Measurements from ENCODE around the gene CDKN2B. TPM values are rescaled to one million over a fixed set of nuclear protein-coding genes. Genes with fewer than 3 reads are reported as not detected.

Gene CDKN2B
- total RNA-seq, 4 donors from 2014 or later = 4.5 to 25.1 (median 15.6) TPM

DNA sequence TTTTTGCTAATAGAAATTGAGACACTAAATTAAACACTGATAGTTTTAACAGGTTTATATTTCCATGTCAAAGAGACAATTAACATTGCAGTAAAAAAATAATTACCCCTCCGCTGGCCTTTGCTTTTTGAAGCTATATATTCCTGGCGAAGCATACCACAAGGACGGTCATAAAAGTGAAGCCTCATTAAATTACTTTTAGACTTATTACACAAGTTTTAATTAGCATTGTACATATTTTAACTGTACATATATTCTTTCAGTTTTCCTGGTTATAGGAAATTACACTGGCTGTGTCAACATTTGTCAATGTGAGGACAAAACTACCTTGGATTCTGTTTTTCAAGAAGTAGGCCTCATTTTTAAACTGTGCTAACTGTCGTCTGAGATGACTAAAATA lies 16.1 kb downstream of the CDKN2B start:
- H3K4me3 ChIP-seq = no peak overlapping the region
- TF ChIP-seq, protein P1, sequence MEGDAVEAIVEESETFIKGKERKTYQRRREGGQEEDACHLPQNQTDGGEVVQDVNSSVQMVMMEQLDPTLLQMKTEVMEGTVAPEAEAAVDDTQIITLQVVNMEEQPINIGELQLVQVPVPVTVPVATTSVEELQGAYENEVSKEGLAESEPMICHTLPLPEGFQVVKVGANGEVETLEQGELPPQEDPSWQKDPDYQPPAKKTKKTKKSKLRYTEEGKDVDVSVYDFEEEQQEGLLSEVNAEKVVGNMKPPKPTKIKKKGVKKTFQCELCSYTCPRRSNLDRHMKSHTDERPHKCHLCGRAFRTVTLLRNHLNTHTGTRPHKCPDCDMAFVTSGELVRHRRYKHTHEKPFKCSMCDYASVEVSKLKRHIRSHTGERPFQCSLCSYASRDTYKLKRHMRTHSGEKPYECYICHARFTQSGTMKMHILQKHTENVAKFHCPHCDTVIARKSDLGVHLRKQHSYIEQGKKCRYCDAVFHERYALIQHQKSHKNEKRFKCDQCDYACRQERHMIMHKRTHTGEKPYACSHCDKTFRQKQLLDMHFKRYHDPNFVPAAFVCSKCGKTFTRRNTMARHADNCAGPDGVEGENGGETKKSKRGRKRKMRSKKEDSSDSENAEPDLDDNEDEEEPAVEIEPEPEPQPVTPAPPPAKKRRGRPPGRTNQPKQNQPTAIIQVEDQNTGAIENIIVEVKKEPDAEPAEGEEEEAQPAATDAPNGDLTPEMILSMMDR (IDR thresholded peaks at IDR 0.05 in 4 of 5, conservative IDR thresholded peaks at IDR 0.05 in 1 of 5) = peak in 1 of 5 experiments; percentile 3
- no peak for TF ChIP-seq POLR2A (IDR thresholded peaks at IDR 0.05)
- H3K27me3 ChIP-seq = peaks cover 29 to 50% (median 48%) of the 10 kb centered on the region in 3 donors
- in situ Hi-C loops (cut with MboI; ENCODE audit: low sequenced_read_pairs in 4 of 4) = loop anchor here in 2 of 4 donors (25.0 kb wide), 1 partner anchor 656 kb away; the partner anchor contains the start of gene KLHL9 (in 2 of the 2)
- DNase-seq = no peak
- intact Hi-C loops (cut with DNase I; ENCODE audit: low total_unique reads) = loop anchor here (2.0 to 5.0 kb wide), 2 partner anchors 18 to 181 kb away; no protein-coding TSS in a partner anchor
- H3K27ac ChIP-seq = no peak overlapping the region
- H3K4me1 ChIP-seq = peaks cover 4 to 5% of the 10 kb centered on the region in 2 donors
- H3K9me3 ChIP-seq = no peaks in the 10 kb centered on the region
- no peaks in the 10 kb centered on the region for H3K36me3 ChIP-seq
- no peak for ATAC-seq

- Histone ChIP-seq H3K9me3 (no peaks in the 10 kb centered on the region), H3K4me3 (no peak overlapping the region), H3K27ac (no peak overlapping the region), H3K4me1 (peaks cover 4 to 5% of the 10 kb centered on the region in 2 donors), H3K27me3 (peaks cover 39 to 65% (median 61%) of the 10 kb centered on the region in 3 donors), H3K36me3 (no peaks in the 10 kb centered on the region)
- in situ Hi-C loops (cut with MboI; ENCODE audit: low sequenced_read_pairs in 4 of 4) (loop anchor here in 2 of 4 donors (25.0 kb wide), 1 partner anchor 654 kb away; the partner anchor contains the start of gene KLHL9 (in 2 of the 2)), intact Hi-C loops (cut with DNase I; ENCODE audit: low total_unique reads) (loop anchor here (5.0 kb wide), 1 partner anchor 179 kb away; no protein-coding TSS in a partner anchor)
- TF ChIP-seq, protein P1 (IDR thresholded peaks at IDR 0.05 in 4 of 5, conservative IDR thresholded peaks at IDR 0.05 in 1 of 5) = no peak
- no peak for TF ChIP-seq POLR2A (IDR thresholded peaks at IDR 0.05)
- ATAC-seq (no peak), DNase-seq (no peak)
Measured at GRCh38 chr9:21991072-21991959, 17.8 kb downstream of the CDKN2B start.

DNA sequence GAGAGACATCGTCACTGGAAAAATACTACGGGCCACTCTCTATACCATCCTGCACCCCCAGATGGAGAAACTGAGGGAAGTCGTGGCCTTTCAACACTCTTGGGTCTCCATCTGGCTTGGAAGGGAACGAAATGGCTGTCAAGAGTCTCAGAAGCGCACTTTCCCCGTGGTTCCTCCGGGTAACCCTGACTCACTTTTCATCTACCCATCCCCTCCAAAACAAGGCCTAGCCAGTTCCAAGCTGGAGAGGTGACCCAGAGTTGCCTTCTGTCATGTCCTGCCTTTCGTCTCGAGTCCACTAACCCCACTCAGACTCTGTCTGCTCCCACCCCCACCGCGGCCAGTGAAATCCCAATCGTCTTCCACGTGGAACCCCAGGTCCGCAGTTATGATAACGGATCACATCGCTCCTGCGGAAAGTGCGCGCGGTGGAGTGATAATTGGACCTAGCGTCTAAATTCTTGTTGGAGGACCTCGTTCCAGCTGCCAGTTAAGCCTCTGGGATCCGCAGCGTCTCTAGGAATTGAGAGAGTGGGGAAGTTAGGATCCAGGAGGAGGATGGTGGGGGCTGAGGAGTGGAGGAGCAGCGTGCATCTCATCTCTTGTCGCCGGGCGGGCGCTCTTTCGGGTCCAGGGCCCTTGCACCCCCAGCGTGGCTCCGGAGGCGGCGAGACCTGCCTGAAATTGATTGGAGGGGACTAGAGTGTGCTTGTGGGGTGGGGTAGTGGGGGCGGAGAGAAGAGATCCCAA lies 19.5 kb downstream of the CDKN2B start:
- no peak for DNase-seq
- Histone ChIP-seq H3K9me3 (no peaks in the 10 kb centered on the region), H3K27ac (no peak overlapping the region), H3K27me3 (peaks cover 49 to 80% (median 78%) of the 10 kb centered on the region in 3 donors), H3K4me3 (no peak overlapping the region), H3K4me1 (peaks cover 4 to 5% of the 10 kb centered on the region in 2 donors), H3K36me3 (no peaks in the 10 kb centered on the region)
- no peak for TF ChIP-seq POLR2A (IDR thresholded peaks at IDR 0.05)
- TF ChIP-seq, protein P1 (IDR thresholded peaks at IDR 0.05 in 4 of 5, conservative IDR thresholded peaks at IDR 0.05 in 1 of 5) = no peak
- in situ Hi-C loops (cut with MboI; ENCODE audit: low sequenced_read_pairs in 4 of 4) = loop anchor here in 2 of 4 donors (25.0 kb wide), 1 partner anchor 652 kb away; the partner anchor contains the start of gene KLHL9 (in 2 of the 2)
- no peak for ATAC-seq
- intact Hi-C loops (cut with DNase I; ENCODE audit: low total_unique reads) = loop anchor here (5.0 kb wide), 1 partner anchor 177 kb away; no protein-coding TSS in a partner anchor

DNA sequence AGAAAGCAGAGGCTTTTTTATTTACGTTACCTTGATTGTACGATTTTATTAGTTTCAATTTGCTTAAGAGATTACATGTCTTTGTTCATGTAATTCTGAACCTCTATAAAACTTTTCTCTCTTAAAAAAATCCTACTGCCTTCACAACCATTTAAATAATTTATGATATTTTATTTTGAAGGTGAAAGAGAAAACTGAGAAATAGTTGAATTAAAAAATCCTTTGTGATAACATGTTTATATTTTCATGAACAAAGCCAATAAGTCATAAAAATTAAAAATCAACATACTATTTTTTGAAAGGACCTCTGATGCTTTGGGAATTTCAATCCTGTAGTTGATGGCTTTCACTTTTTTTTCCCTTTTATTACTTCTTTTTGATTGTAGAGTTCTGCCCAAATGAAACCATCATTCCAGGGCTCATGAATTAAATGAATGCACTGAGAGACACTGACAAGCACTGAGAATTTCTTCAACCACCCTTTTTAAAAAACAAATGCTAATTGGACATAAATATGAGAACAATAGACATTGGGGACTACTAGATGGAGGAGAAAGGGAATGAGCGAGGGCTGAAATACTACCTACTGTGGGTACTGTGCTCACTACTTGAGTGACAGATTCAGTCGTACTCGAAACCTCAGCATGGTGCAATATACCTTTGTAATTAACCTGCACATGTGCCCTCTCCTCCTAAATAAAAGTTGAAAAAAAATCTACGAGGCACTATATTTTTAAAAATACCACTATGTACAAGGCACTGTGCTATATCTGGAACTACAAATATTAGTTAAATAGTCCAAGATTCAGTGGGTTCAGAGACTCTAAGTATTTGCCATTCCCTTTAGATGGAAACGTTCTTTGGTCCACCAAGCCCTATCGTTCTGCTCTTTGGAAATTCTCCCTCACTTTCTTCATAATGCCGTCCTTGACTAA lies 20.8 kb downstream of the CDKN2B start:
- H3K36me3 ChIP-seq = no peaks in the 10 kb centered on the region
- DNase-seq = no peak
- no peak for ATAC-seq
- TF ChIP-seq, protein P1 (IDR thresholded peaks at IDR 0.05 in 4 of 5, conservative IDR thresholded peaks at IDR 0.05 in 1 of 5) = no peak
- TF ChIP-seq POLR2A (IDR thresholded peaks at IDR 0.05) = no peak
- no peaks in the 10 kb centered on the region for H3K9me3 ChIP-seq
- H3K4me3 ChIP-seq = no peak overlapping the region
- H3K4me1 ChIP-seq = no peaks in the 10 kb centered on the region
- intact Hi-C loops (cut with DNase I; ENCODE audit: low total_unique reads) = no loop called here
- in situ Hi-C loops (cut with MboI; ENCODE audit: low sequenced_read_pairs in 4 of 4) = loop anchor here in 2 of 4 donors (25.0 kb wide), 1 partner anchor 651 kb away; the partner anchor contains the start of gene KLHL9 (in 2 of the 2)
- H3K27ac ChIP-seq = no peak overlapping the region
- H3K27me3 ChIP-seq = peaks cover 56 to 84% (median 83%) of the 10 kb centered on the region in 3 donors
